ENCODE data around the gene AP2M1.

GRCh38 chr3:184157206-184157605 is 17.4 kb upstream of the AP2M1 start:
- TF ChIP-seq CTCF (IDR thresholded peaks at IDR 0.05 in 4 of 5, conservative IDR thresholded peaks at IDR 0.05 in 1 of 5): no peak
- TF ChIP-seq POLR2A (IDR thresholded peaks at IDR 0.05): no peak

Data from gastrocnemius medialis (tissue), 4 donors.